Fibroblast of pulmonary artery (primary cell): ENCODE measurements around the gene GALE.

Source experiments
- DNase-seq: peaks from one replicate; pipeline ENCODE4 v3.0.0-alpha.2; 2010; ENCODE audit warnings: low read depth
- H3K4me3 ChIP-seq: replicated peaks from 2 replicates; pipeline ENCODE4 v1.5.1; 2011; ENCODE audit warnings: low read depth, mild to moderate bottlenecking, control low read depth, low read length, moderate library complexity
- TF ChIP-seq, protein P1 (sequence below): IDR thresholded peaks from 2 replicates; pipeline ENCODE4 v1.5.1; 2011; ENCODE audit warnings: mild to moderate bottlenecking, control low read depth, low read length, inconsistent platforms; ENCODE audit errors: missing control alignments

GALE gene

DNA sequence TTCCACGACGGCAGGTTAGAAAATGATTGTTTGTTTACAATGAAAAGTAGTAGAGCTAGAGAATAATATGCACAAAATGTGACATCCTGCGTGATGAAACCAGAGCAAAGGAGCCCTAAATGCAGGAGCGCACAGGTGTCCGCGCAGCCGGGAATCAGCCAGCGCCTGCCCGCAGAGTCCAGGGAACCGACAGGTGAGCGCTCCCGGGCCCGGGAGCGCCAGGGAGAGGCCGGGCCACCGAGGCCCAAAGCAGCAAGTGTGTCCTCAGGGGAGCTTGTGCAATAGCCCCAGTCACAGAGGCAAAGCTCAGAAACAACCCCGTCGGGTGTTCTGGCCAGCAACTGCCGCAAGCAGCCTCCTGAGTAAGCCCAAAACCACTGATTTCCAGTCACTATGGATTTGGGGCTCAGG is 789 bp upstream of the GALE start:
- TF ChIP-seq, protein P1, sequence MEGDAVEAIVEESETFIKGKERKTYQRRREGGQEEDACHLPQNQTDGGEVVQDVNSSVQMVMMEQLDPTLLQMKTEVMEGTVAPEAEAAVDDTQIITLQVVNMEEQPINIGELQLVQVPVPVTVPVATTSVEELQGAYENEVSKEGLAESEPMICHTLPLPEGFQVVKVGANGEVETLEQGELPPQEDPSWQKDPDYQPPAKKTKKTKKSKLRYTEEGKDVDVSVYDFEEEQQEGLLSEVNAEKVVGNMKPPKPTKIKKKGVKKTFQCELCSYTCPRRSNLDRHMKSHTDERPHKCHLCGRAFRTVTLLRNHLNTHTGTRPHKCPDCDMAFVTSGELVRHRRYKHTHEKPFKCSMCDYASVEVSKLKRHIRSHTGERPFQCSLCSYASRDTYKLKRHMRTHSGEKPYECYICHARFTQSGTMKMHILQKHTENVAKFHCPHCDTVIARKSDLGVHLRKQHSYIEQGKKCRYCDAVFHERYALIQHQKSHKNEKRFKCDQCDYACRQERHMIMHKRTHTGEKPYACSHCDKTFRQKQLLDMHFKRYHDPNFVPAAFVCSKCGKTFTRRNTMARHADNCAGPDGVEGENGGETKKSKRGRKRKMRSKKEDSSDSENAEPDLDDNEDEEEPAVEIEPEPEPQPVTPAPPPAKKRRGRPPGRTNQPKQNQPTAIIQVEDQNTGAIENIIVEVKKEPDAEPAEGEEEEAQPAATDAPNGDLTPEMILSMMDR, result no peak
- H3K4me3 ChIP-seq, result peak overlapping the region; percentile 77
- DNase-seq, result no peak

DNA sequence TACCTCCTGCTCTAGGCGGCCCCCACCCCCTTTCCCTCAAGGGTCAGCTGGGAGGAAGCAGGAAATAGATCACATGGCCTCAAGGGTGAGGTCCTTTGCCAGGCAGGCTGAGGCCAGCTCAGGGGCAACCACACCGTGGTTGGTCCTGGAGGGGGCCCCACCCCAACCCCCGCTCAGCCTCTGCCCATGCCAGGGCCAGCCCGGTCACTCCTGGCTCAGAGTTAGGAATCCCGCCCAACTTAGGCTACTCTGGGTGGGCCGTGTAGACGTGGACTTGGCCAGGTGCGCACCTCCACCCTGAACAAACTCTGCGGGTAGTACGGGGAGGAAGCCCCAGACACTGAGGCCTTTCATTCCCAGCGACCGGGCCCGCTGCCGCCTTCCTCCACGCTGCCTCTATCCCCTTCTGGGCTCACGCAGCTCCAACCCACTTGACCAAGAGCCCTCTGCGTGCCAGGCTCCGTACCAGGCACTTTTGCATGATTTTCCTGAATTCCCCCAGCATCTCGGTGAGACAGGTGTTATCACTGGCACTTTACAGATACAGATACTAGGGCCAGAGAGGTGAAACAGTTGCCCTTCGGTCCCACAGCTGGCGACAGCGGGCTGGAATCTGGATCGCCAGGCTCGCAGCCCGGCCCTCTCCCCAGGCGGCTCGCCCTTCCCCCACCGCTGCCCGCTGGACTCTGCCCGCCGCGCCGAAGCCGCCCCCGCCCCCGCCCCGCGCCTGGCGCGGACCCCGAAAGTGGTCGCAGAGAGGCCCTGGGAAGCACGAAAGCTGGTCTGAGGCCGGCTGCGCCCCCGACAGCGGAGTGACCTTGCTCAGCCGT is 769 bp downstream of the GALE start:
- DNase-seq, result peak; percentile 69
- peak overlapping the region; percentile 77 for H3K4me3 ChIP-seq
- TF ChIP-seq, protein P1, result no peak

DNA sequence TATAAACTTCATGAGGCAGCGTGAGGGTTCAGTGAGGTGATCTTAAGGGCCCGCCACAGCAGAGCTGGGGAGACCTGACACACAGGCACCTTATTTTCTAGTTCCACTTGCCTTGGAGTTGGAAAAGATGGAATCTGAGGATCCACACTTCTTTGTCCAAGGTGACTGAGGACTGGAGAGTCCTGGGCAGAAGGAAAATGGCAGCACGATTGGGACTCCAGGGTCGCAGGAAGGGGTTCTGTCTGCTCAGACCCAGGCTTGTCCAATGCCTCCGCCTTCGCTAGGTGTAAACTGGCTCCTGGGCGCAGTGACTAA is 1.3 kb downstream of the GALE start:
- TF ChIP-seq, protein P1, result no peak
- H3K4me3 ChIP-seq, result peak overlapping the region; percentile 77
- DNase-seq, result no peak

DNA sequence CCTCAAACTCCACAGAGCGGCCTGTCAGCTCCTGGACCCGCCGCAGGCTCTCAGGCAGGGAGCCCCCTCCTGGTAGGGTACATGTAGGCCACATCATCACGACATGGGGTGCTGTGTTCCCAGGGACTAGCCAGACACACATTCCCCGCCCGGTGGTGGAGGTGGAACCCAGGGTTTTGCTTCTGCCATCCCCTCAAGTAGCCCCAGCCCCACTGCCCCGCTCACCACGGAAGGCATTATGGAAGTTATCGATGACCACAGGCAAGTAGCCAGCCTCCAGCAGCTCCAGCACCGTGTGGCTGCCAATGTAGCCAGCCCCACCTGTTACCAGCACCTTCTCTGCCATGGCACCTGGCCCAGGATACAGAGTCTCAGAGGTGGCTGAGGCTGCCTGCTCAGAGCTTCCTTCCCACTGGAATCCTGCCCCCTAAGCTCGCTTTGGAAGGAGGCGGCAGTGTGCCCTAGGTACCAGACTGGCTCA is 1.9 kb downstream of the GALE start:
- TF ChIP-seq, protein P1, result no peak
- peak overlapping the region; percentile 77 for H3K4me3 ChIP-seq
- no peak for DNase-seq

DNA sequence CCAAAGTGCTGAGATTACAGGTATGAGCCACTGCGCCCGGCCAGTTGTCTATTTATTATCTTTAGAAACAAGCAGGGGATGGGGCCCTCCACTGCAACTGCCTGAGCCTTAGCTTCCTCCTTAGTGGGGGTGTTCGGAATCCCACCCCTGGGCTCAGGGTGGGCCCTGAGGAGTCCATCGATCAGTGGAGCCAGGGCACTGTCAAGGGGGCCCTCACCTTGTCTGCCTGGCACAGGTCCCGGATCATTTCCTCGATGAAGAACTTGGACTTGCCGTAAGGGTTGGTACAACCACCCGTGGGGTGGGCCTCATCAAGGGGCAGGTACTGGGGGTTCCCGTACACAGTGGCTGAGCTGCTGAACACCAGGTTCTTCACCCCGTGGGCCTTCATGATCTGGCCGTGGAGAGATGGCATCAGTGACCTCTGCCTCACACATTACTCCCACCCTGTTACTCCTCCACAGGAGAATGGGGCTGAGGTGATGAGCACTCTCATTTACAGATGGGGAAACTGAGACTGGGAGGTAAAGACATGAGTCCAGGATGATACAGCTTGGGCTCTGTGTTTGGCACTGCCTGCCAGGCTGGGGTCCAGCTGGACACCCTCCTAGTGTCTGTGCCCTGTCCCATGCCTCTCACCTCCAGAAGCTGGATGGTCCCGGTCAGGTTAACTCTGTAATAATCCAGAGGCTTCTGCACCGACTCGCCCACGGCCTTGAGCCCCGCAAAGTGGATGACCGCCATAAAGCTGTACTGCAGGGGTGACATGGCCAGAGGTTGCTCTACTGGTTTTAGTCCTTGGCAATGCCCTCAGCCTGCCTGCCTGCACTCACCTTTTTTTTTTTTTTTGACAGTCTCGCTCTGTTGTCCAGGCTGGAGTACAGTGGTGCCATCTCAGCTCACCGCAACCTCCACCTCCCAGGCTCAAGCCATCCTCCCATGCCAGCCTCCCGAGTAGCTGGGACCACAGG is 2.8 kb downstream of the GALE start:
- no peak for DNase-seq
- no peak overlapping the region for H3K4me3 ChIP-seq
- TF ChIP-seq, protein P1, result no peak

DNA sequence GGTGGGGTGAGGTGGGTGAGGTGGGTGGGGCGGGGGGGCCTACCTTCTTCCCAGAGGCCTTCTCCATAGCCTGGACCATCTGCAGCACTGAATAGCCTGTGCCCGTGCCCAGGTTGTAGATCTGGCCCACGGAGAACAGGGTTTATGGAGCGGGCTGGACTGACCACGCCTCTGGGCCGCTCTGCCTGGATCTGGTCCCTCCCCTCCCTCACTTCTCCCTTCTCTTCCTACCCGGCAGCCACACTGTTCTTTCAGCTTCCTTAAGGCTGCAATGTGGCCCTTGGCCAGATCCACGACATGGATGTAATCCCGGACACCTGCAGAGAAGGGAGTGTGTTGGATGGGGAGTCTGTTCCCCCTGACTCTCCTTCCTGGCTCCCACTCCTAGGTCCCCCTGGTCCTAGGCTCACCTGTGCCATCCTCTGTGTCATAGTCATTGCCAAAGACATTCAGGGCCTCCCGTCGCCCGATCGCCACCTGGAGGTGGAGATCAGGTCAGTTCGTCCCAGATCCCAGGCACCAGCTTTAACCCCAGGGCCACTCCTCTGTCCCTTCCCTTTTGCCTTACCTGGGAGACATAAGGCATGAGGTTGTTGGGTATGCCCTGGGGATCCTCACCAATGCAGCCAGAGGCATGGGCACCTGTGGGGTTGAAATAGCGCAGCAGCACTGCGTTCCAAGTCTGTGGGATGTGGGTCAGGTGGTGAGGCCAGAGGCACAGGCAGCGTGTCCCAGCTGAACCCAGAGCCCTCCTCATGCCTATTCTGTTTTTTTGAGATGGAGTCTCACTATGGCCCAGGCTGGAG is 3.9 kb downstream of the GALE start:
- DNase-seq, result no peak
- H3K4me3 ChIP-seq, result no peak overlapping the region
- TF ChIP-seq, protein P1, result no peak
